Measurements from ENCODE around the gene ZNF511. TPM values are rescaled to one million over a fixed set of nuclear protein-coding genes. Genes with fewer than 3 reads are reported as not detected.
A peak's percentile ranks its signal among the peaks of the same experiment; 100 is the strongest.

Gene ZNF511
- total and polyA plus RNA-seq, 2 donors (not counting 1 experiment from before 2014, with no cell fraction given), result 30.7 to 45.1 TPM

GRCh38 chr10:133306097-133306476 is 2.6 kb upstream of the ZNF511 start:
- H3K27me3 Mint-ChIP-seq, result no peaks in the 10 kb centered on the region
- Histone ChIP-seq H3K79me2 (ENCODE audit: control insufficient read depth, insufficient read depth, low read length) (peaks cover 67% of the 10 kb centered on the region), H3K4me1 (ENCODE audit: control insufficient read depth in 2 of 2, insufficient read depth in 2 of 2, low read length in 2 of 2) (peaks cover 21 to 36% of the 10 kb centered on the region in 2 donors), H4K20me1 (ENCODE audit: control insufficient read depth, insufficient read depth, low read length, poor library complexity, severe bottlenecking) (peaks cover 56% of the 10 kb centered on the region), H3K36me3 (replicated peaks in 1 of 2; ENCODE audit: control extremely low read depth in 1 of 2, control insufficient read depth in 1 of 2, extremely low read depth in 1 of 2, insufficient read depth in 2 of 2, low read length in 1 of 2) (peaks cover 0 to 33% of the 10 kb centered on the region in 2 experiments), H3K9ac (ENCODE audit: low read length) (no peak overlapping the region), H3K4me3 (ENCODE audit: control extremely low read depth in 1 of 5, extremely low read depth in 1 of 5, insufficient read depth in 1 of 5, low read depth in 2 of 5, low read length in 4 of 5) (no peak overlapping the region), H3K27me3 (replicated peaks in 1 of 4; ENCODE audit: control extremely low read depth in 1 of 4, control insufficient read depth in 3 of 4, insufficient read depth in 4 of 4, low read length in 3 of 4) (no peaks in the 10 kb centered on the region), H3K4me2 (replicated peaks; ENCODE audit: low read depth, low read length, poor library complexity, severe bottlenecking) (peak overlapping the region; percentile 40), H2AFZ (ENCODE audit: insufficient read depth, low read depth, low read length, poor library complexity, severe bottlenecking) (no peak overlapping the region), H3K27ac (ENCODE audit: low read length in 2 of 2) (peak overlapping the region; percentile 76 to 88), H3K9me3 (ENCODE audit: control extremely low read depth in 1 of 3, control insufficient read depth in 2 of 3, insufficient read depth in 1 of 3, low read length in 2 of 3) (peaks cover 0 to 3% (median 0%) of the 10 kb centered on the region in 3 donors)
- ATAC-seq (ENCODE audit: low read depth) (no peak), DNase-seq (no peak)
- H3K9me3 Mint-ChIP-seq (ENCODE audit: insufficient read depth), result no peaks in the 10 kb centered on the region
- H3K27ac Mint-ChIP-seq, result peak overlapping the region; percentile 83
- POLR2A ChIA-PET, result no interaction called here
- H3K4me1 Mint-ChIP-seq, result peaks cover 37% of the 10 kb centered on the region
- CTCF ChIA-PET, result interaction anchor here (1.0 to 3.4 kb wide), 6 partner anchors 12 to 162 kb away, joined by 3 to 21 read pairs (median 4); partner anchors contain the start of gene ADAM8
- 96% methylated on average over 4 of the region's 5 CpGs for WGBS (ENCODE audit: insufficient coverage)
- H3K4me3 Mint-ChIP-seq, result peak overlapping the region; percentile 47
- TF ChIP-seq EZH2 (IDR thresholded peaks at IDR 0.05; ENCODE audit: borderline replicate concordance, insufficient read depth, low read depth, low read length, poor library complexity, severe bottlenecking), result no peak
- no peak for TF ChIP-seq CTCF (IDR thresholded peaks at IDR 0.05)
- intact Hi-C loops (cut with micrococcal nuclease), result loop anchor here (5.0 kb wide), 2 partner anchors 51 to 769 kb away; partner anchors contain the start of genes FUOM and INPP5A

- peak overlapping the region; percentile 98 for H3K4me3 Mint-ChIP-seq
- Histone ChIP-seq H3K27me3 (replicated peaks in 1 of 4; ENCODE audit: control extremely low read depth in 1 of 4, control insufficient read depth in 3 of 4, insufficient read depth in 4 of 4, low read length in 3 of 4) (no peaks in the 10 kb centered on the region), H3K4me3 (ENCODE audit: control extremely low read depth in 1 of 5, extremely low read depth in 1 of 5, insufficient read depth in 1 of 5, low read depth in 2 of 5, low read length in 4 of 5) (no peak overlapping the region), H3K4me1 (ENCODE audit: control insufficient read depth in 2 of 2, insufficient read depth in 2 of 2, low read length in 2 of 2) (peaks cover 21 to 36% of the 10 kb centered on the region in 2 donors), H4K20me1 (ENCODE audit: control insufficient read depth, insufficient read depth, low read length, poor library complexity, severe bottlenecking) (peaks cover 54% of the 10 kb centered on the region), H2AFZ (ENCODE audit: insufficient read depth, low read depth, low read length, poor library complexity, severe bottlenecking) (no peak overlapping the region), H3K4me2 (replicated peaks; ENCODE audit: low read depth, low read length, poor library complexity, severe bottlenecking) (peak overlapping the region; percentile 86), H3K9me3 (ENCODE audit: control extremely low read depth in 1 of 3, control insufficient read depth in 2 of 3, insufficient read depth in 1 of 3, low read length in 2 of 3) (peaks cover 0 to 3% (median 0%) of the 10 kb centered on the region in 3 donors), H3K9ac (ENCODE audit: low read length) (no peak overlapping the region), H3K36me3 (replicated peaks in 1 of 2; ENCODE audit: control extremely low read depth in 1 of 2, control insufficient read depth in 1 of 2, extremely low read depth in 1 of 2, insufficient read depth in 2 of 2, low read length in 1 of 2) (peaks cover 0 to 39% of the 10 kb centered on the region in 2 experiments), H3K27ac (ENCODE audit: low read length in 2 of 2) (peak overlapping the region; percentile 7 to 96), H3K79me2 (ENCODE audit: control insufficient read depth, insufficient read depth, low read length) (peaks cover 67% of the 10 kb centered on the region)
- peak overlapping the region; percentile 37 for H3K27ac Mint-ChIP-seq
- H3K4me1 Mint-ChIP-seq, result peaks cover 37% of the 10 kb centered on the region
- DNase-seq (no peak), ATAC-seq (ENCODE audit: low read depth) (no peak)
- POLR2A ChIA-PET, result interaction anchor here (2.5 kb wide), 1 partner anchor 31 kb away, joined by 12 read pairs; the partner anchor contains the start of gene ADAM8
- no peaks in the 10 kb centered on the region for H3K9me3 Mint-ChIP-seq (ENCODE audit: insufficient read depth)
- no peaks in the 10 kb centered on the region for H3K27me3 Mint-ChIP-seq
- CTCF ChIA-PET, result interaction anchor here (0.8 to 3.4 kb wide), 10 partner anchors 11 to 163 kb away, joined by 4 to 21 read pairs (median 5); no protein-coding TSS in a partner anchor
- TF ChIP-seq CTCF (IDR thresholded peaks at IDR 0.05) (no peak), EZH2 (IDR thresholded peaks at IDR 0.05; ENCODE audit: borderline replicate concordance, insufficient read depth, low read depth, low read length, poor library complexity, severe bottlenecking) (no peak)
- intact Hi-C loops (cut with micrococcal nuclease), result loop anchor here (5.0 kb wide), 2 partner anchors 50 to 770 kb away; partner anchors contain the start of genes FUOM and INPP5A
- WGBS (ENCODE audit: insufficient coverage), result 92% methylated on average over 16 of the region's 17 CpGs
These were observed 1.8 kb upstream of the ZNF511 start for GRCh38 chr10:133306941-133307379.
